Measurements from ENCODE around the gene HAND2.

DNA sequence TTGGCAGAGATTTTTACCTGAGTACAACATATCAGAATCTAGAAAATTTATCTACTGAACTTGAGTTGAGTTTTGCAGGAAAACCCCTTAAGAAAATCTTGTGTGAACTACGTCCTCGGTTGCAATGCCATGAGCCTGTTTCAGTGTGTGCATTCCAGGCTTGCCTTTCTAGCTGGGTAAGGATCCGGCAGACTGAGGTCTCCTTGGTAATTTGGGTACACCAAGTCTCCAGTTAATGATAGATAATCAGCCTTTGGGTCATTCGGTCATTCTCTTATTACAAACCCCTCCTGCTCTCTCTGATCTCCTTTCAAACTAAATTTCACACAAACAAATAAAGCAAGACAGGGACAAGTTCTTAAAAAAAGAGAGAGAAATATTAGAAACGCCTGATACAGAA lies 5.9 kb upstream of the HAND2 start:
- TF ChIP-seq, protein P1, sequence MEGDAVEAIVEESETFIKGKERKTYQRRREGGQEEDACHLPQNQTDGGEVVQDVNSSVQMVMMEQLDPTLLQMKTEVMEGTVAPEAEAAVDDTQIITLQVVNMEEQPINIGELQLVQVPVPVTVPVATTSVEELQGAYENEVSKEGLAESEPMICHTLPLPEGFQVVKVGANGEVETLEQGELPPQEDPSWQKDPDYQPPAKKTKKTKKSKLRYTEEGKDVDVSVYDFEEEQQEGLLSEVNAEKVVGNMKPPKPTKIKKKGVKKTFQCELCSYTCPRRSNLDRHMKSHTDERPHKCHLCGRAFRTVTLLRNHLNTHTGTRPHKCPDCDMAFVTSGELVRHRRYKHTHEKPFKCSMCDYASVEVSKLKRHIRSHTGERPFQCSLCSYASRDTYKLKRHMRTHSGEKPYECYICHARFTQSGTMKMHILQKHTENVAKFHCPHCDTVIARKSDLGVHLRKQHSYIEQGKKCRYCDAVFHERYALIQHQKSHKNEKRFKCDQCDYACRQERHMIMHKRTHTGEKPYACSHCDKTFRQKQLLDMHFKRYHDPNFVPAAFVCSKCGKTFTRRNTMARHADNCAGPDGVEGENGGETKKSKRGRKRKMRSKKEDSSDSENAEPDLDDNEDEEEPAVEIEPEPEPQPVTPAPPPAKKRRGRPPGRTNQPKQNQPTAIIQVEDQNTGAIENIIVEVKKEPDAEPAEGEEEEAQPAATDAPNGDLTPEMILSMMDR (IDR thresholded peaks at IDR 0.05) = no peak
- TF ChIP-seq POLR2A (IDR thresholded peaks at IDR 0.05) = no peak
- TF ChIP-seq POLR2AphosphoS5 (IDR thresholded peaks at IDR 0.05; ENCODE audit: insufficient read depth in 1 of 2, low read depth in 1 of 2) = no peak

Measured in vagina (tissue), 2 donors.